Progenitor cell of endocrine pancreas (in vitro differentiated cells): ENCODE results near the gene UBE2E3. TPM values are rescaled to one million over a fixed set of nuclear protein-coding genes. Genes with fewer than 3 reads are reported as not detected.
"Not testable (repeated sequence)": the region's sequence is repeated elsewhere in the genome, so short reads cannot be mapped to it uniquely, and the experiment has no call there.

Experiments
- DNase-seq: peaks from one replicate; pipeline ENCODE4 v3.0.0; 2021; ENCODE audit warnings: low spot score; ENCODE audit not compliant: unreplicated experiment
- H3K27ac Mint-ChIP-seq: 2 replicates; pipeline ENCODE4 v1.8.0; 2021; ENCODE audit warnings: mild to moderate bottlenecking, moderate library complexity, mixed read lengths
- H3K27me3 Mint-ChIP-seq: 2 replicates; pipeline ENCODE4 v1.8.0; 2021; ENCODE audit warnings: mixed read lengths
- H3K36me3 Mint-ChIP-seq: 2 replicates; pipeline ENCODE4 v1.8.0; 2022; ENCODE audit warnings: mixed read lengths; ENCODE audit not compliant: insufficient read depth
- H3K4me1 Mint-ChIP-seq: 2 replicates; pipeline ENCODE4 v1.8.0; 2021; ENCODE audit warnings: low read depth, mixed read lengths
- H3K4me3 Mint-ChIP-seq: 2 replicates; pipeline ENCODE4 v1.8.0; 2021; ENCODE audit warnings: low read depth, mild to moderate bottlenecking, moderate library complexity, mixed read lengths
- H3K9me3 Mint-ChIP-seq: 2 replicates; pipeline ENCODE4 v1.8.0; 2021; ENCODE audit warnings: low read depth, mixed read lengths
- total RNA-seq: library from RNA; stranded (reverse); gene quantifications from 2 replicates; pipeline ENCODE4 v1.2.1, GENCODE V29; 2021
- TF ChIP-seq, protein P1 (sequence below): fragments of 200-600 bp; sonication (generic); IDR thresholded peaks from one replicate; pipeline ENCODE4 v1.5.0; 2021; ENCODE audit warnings: antibody characterized with exemption, mild to moderate bottlenecking; ENCODE audit not compliant: unreplicated experiment

The UBE2E3 gene
- total RNA-seq, 1 donor from 2014 or later = 146 TPM

GRCh38 chr2:181083140-181083539, 102.7 kb downstream of the UBE2E3 start:
- no peaks in the 10 kb centered on the region for H3K27me3 Mint-ChIP-seq
- H3K4me1 Mint-ChIP-seq = no peaks in the 10 kb centered on the region
- no peak for DNase-seq
- H3K27ac Mint-ChIP-seq = no peak overlapping the region
- TF ChIP-seq, protein P1, sequence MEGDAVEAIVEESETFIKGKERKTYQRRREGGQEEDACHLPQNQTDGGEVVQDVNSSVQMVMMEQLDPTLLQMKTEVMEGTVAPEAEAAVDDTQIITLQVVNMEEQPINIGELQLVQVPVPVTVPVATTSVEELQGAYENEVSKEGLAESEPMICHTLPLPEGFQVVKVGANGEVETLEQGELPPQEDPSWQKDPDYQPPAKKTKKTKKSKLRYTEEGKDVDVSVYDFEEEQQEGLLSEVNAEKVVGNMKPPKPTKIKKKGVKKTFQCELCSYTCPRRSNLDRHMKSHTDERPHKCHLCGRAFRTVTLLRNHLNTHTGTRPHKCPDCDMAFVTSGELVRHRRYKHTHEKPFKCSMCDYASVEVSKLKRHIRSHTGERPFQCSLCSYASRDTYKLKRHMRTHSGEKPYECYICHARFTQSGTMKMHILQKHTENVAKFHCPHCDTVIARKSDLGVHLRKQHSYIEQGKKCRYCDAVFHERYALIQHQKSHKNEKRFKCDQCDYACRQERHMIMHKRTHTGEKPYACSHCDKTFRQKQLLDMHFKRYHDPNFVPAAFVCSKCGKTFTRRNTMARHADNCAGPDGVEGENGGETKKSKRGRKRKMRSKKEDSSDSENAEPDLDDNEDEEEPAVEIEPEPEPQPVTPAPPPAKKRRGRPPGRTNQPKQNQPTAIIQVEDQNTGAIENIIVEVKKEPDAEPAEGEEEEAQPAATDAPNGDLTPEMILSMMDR = no peak
- no peaks in the 10 kb centered on the region for H3K36me3 Mint-ChIP-seq
- H3K9me3 Mint-ChIP-seq = peaks cover 3% of the 10 kb centered on the region
- H3K4me3 Mint-ChIP-seq = no peak overlapping the region

GRCh38 chr2:181085734-181086133, 105.3 kb downstream of the UBE2E3 start:
- no peak for DNase-seq
- Mint-ChIP-seq H3K36me3 (peaks cover 2% of the 10 kb centered on the region), H3K27me3 (no peaks in the 10 kb centered on the region), H3K4me1 (no peaks in the 10 kb centered on the region), H3K4me3 (no peak overlapping the region), H3K27ac (no peak overlapping the region), H3K9me3 (peaks cover 14% of the 10 kb centered on the region)
- TF ChIP-seq, protein P1 = no peak

GRCh38 chr2:181091920-181092319, 111.5 kb downstream of the UBE2E3 start:
- H3K9me3 Mint-ChIP-seq = peaks cover 46% of the 10 kb centered on the region
- H3K4me3 Mint-ChIP-seq = not testable (repeated sequence)

GRCh38 chr2:181095486-181095885, 115.1 kb downstream of the UBE2E3 start:
- peaks cover 34% of the 10 kb centered on the region for H3K9me3 Mint-ChIP-seq
- no peak overlapping the region for H3K4me3 Mint-ChIP-seq
- no peak for DNase-seq
- TF ChIP-seq, protein P1 = no peak
- H3K27ac Mint-ChIP-seq = no peak overlapping the region
- no peaks in the 10 kb centered on the region for H3K27me3 Mint-ChIP-seq
- no peaks in the 10 kb centered on the region for H3K4me1 Mint-ChIP-seq
- peaks cover 7% of the 10 kb centered on the region for H3K36me3 Mint-ChIP-seq

More at GRCh38 chr2:181091920-181092319, 111.5 kb downstream of the UBE2E3 start:
- not testable (repeated sequence) for DNase-seq, H3K36me3 Mint-ChIP-seq, H3K27ac Mint-ChIP-seq, H3K4me1 Mint-ChIP-seq, H3K27me3 Mint-ChIP-seq

DNA sequence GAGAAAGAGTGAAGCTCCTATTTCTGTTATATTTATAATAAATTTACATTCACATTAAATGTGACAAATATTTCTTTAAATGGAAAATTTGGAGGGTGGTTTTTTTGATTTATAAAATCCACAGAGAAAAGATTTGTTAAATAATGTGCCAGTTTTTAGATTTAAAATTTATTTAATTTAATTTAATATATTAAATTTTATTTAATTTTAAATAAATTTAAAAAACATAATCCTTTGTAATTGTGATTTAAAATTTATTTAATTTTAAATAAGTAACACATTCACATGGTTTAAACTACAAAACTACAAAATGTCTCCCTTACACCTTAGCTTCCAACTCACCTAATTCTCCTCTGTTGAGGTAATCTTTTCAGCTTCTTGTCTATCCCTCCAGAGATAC, 123.3 kb downstream of the UBE2E3 start:
- H3K9me3 Mint-ChIP-seq = no peaks in the 10 kb centered on the region
- H3K4me1 Mint-ChIP-seq = no peaks in the 10 kb centered on the region
- DNase-seq = no peak
- TF ChIP-seq, protein P1 = no peak
- H3K27ac Mint-ChIP-seq = no peak overlapping the region
- H3K27me3 Mint-ChIP-seq = no peaks in the 10 kb centered on the region
- no peaks in the 10 kb centered on the region for H3K36me3 Mint-ChIP-seq
- H3K4me3 Mint-ChIP-seq = no peak overlapping the region

GRCh38 chr2:181104512-181105115, 124.2 kb downstream of the UBE2E3 start:
- Mint-ChIP-seq H3K27ac (no peak overlapping the region), H3K27me3 (no peaks in the 10 kb centered on the region), H3K9me3 (no peaks in the 10 kb centered on the region), H3K36me3 (no peaks in the 10 kb centered on the region), H3K4me3 (no peak overlapping the region), H3K4me1 (no peaks in the 10 kb centered on the region)
- TF ChIP-seq, protein P1 = peak; percentile 68
- DNase-seq = no peak
